Transverse colon (tissue), 4 donors: ENCODE data around the gene TALDO1.
A peak's percentile ranks its signal among the peaks of the same experiment; 100 is the strongest.

Experiments used
- CTCF ChIP-seq, 5 experiments: fragments of 200-600 bp in 3 of 5; fragments of 450-650 bp in 2 of 5; sonication (generic) in 3 of 5; IDR thresholded peaks; 1 replicate in 2 of 5; 2 replicates in 3 of 5; pipeline ENCODE4 v1.5.1; 2016 to 2017; ENCODE audit warnings: antibody characterized with exemption in 5 of 5, inconsistent platforms in 3 of 5, mild to moderate bottlenecking in 2 of 5, moderate library complexity in 1 of 5
- EP300 ChIP-seq: sonication (generic); formaldehyde crosslinking; IDR thresholded peaks from one replicate; pipeline ENCODE4 v1.6.1; 2017; ENCODE audit warnings: antibody characterized with exemption, low read depth
- POLR2A ChIP-seq: fragments of 450-650 bp; IDR thresholded peaks from one replicate; pipeline ENCODE4 v1.6.1; 2016; ENCODE audit warnings: antibody characterized with exemption, mild to moderate bottlenecking, moderate library complexity
- POLR2AphosphoS5 ChIP-seq, 3 donors: sonication (generic); formaldehyde crosslinking; IDR thresholded peaks; one replicate each; pipeline ENCODE4 v1.6.1; 2016; ENCODE audit warnings: antibody characterized with exemption in 3 of 3

- TF ChIP-seq CTCF (IDR thresholded peaks at IDR 0.05) (no peak), POLR2A (peak; percentile 90), POLR2AphosphoS5 (IDR thresholded peaks at IDR 0.05) (peak; percentile 96 to 99 (median 97)), EP300 (peak; percentile 29)
Observed at GRCh38 chr11:809287-810039, 62.2 kb downstream of the TALDO1 start, which contains the start of gene RPLP2.
